Gastroesophageal sphincter (tissue), 4 donors: Measurements from ENCODE around the gene ATP10A. TPM values are rescaled to one million over a fixed set of nuclear protein-coding genes. Genes with fewer than 3 reads are reported as not detected.

Experiments used
- ATAC-seq: fragments of 150-250 bp; one replicate; pipeline ENCODE4 v1.9.1; 2016; ENCODE audit warnings: mild to moderate bottlenecking, moderate library complexity
- H3K27ac ChIP-seq, 4 donors: fragments of 200-600 bp; sonication (generic) in 3 of 4; 1 replicate in 3 of 4; 2 replicates in 1 of 4; pipeline ENCODE4 v1.5.1; 2016 to 2019
- H3K27me3 ChIP-seq: fragments of 200-600 bp; sonication (generic); one replicate; pipeline ENCODE4 v1.5.1; 2019
- H3K36me3 ChIP-seq, 2 donors: fragments of 200-600 bp; sonication (generic); one replicate each; pipeline ENCODE4 v1.5.1; 2019; ENCODE audit warnings: control low read depth in 1 of 2
- H3K4me1 ChIP-seq, 3 donors: fragments of 200-600 bp; sonication (generic); 1 replicate in 2 of 3; 2 replicates in 1 of 3; pipeline ENCODE4 v1.5.1; 2016 to 2019; ENCODE audit warnings: control low read depth in 2 of 3
- H3K4me3 ChIP-seq, 2 donors: fragments of 200-600 bp; sonication (generic); one replicate each; pipeline ENCODE4 v1.5.1; 2019; ENCODE audit warnings: mild to moderate bottlenecking in 1 of 2, moderate library complexity in 1 of 2
- H3K9me3 ChIP-seq, 3 donors: fragments of 200-600 bp; sonication (generic); one replicate each; pipeline ENCODE4 v1.5.1; 2017 to 2019; ENCODE audit warnings: control low read depth in 2 of 3
- CTCF ChIP-seq, 4 experiments: fragments of 200-600 bp in 2 of 4; fragments of 450-650 bp in 2 of 4; sonication (generic) in 1 of 4; IDR thresholded peaks; one replicate each; pipeline ENCODE4 v1.5.1; 2017 to 2019; ENCODE audit warnings: antibody characterized with exemption in 4 of 4, mild to moderate bottlenecking in 2 of 4, moderate library complexity in 2 of 4
- EP300 ChIP-seq: sonication (generic); formaldehyde crosslinking; IDR thresholded peaks from one replicate; pipeline ENCODE4 v1.6.1; 2017; ENCODE audit warnings: antibody characterized with exemption, mild to moderate bottlenecking
- POLR2A ChIP-seq, 2 donors: fragments of 450-650 bp; IDR thresholded peaks; one replicate each; pipeline ENCODE4 v1.6.1; 2017; ENCODE audit warnings: antibody characterized with exemption in 2 of 2, mild to moderate bottlenecking in 2 of 2, moderate library complexity in 1 of 2
- POLR2AphosphoS5 ChIP-seq: sonication (generic); formaldehyde crosslinking; IDR thresholded peaks from one replicate; pipeline ENCODE4 v1.6.1; 2017; ENCODE audit warnings: antibody characterized with exemption
- WGBS, 2 donors: methylation state at CpG; one replicate each; pipeline ENCODE4 v1.1.5; 2018; ENCODE audit warnings: low coverage in 1 of 2; 5-methylcytosine and 5-hydroxymethylcytosine counted together
- total RNA-seq, 4 donors: library from RNA; depleted of rRNA; stranded (reverse); fragments of >200 nt; gene quantifications; one replicate each; pipeline ENCODE4 v1.1.0, GENCODE V29; 2016

The ATP10A gene
- total RNA-seq, 4 donors from 2014 or later: 22.9 to 41.8 (median 24.6) TPM

- 76 to 80% methylated on average over 7 of the region's 7 CpGs for WGBS, 2 donors
Observed at GRCh38 chr15:25738171-25738965, 124.8 kb downstream of the ATP10A start.

GRCh38 chr15:25737218-25737643 lies 125.9 kb downstream of the ATP10A start:
- WGBS, 2 donors: 0 to 12% methylated on average over 1 to 4 of the region's 4 CpGs
- no peak overlapping the region for H3K4me3 ChIP-seq
- no peaks in the 10 kb centered on the region for H3K27me3 ChIP-seq
- TF ChIP-seq EP300 (peak; percentile 84), CTCF (IDR thresholded peaks at IDR 0.05) (no peak), POLR2A (IDR thresholded peaks at IDR 0.05) (no peak), POLR2AphosphoS5 (peak; percentile 91)
- H3K9me3 ChIP-seq: no peaks in the 10 kb centered on the region
- ATAC-seq: peak; percentile 92
- H3K36me3 ChIP-seq: peaks cover 0 to 22% of the 10 kb centered on the region in 2 donors
- peaks cover 15 to 88% (median 26%) of the 10 kb centered on the region in 3 donors for H3K4me1 ChIP-seq
- peak overlapping the region; percentile 80 to 95 (median 85) for H3K27ac ChIP-seq

More at GRCh38 chr15:25738171-25738965, 124.8 kb downstream of the ATP10A start:
- ATAC-seq: no peak
- peak overlapping the region; percentile 80 to 95 (median 85) for H3K27ac ChIP-seq
- H3K27me3 ChIP-seq: no peaks in the 10 kb centered on the region
- no peak overlapping the region for H3K4me3 ChIP-seq
- no peaks in the 10 kb centered on the region for H3K9me3 ChIP-seq
- H3K4me1 ChIP-seq: peaks cover 15 to 98% (median 26%) of the 10 kb centered on the region in 3 donors
- peaks cover 0 to 22% of the 10 kb centered on the region in 2 donors for H3K36me3 ChIP-seq
- TF ChIP-seq EP300 (no peak), CTCF (IDR thresholded peaks at IDR 0.05) (no peak), POLR2AphosphoS5 (no peak), POLR2A (IDR thresholded peaks at IDR 0.05) (no peak)

GRCh38 chr15:25736461-25736860 lies 126.7 kb downstream of the ATP10A start:
- ATAC-seq: no peak
- 40 to 44% methylated on average over 3 of the region's 3 CpGs for WGBS, 2 donors
- Histone ChIP-seq H3K27ac (peak overlapping the region; percentile 80 to 88 (median 83)), H3K9me3 (no peaks in the 10 kb centered on the region), H3K4me1 (peaks cover 15 to 85% (median 26%) of the 10 kb centered on the region in 3 donors), H3K27me3 (no peaks in the 10 kb centered on the region), H3K36me3 (peaks cover 0 to 22% of the 10 kb centered on the region in 2 donors), H3K4me3 (no peak overlapping the region)
- no peak for TF ChIP-seq POLR2A (IDR thresholded peaks at IDR 0.05)
- no peak for TF ChIP-seq POLR2AphosphoS5
- no peak for TF ChIP-seq CTCF (IDR thresholded peaks at IDR 0.05)
- no peak for TF ChIP-seq EP300

GRCh38 chr15:25735550-25736384 lies 127.4 kb downstream of the ATP10A start:
- 60 to 89% methylated on average over 18 to 26 of the region's 30 CpGs for WGBS, 2 donors
- no peak for TF ChIP-seq CTCF (IDR thresholded peaks at IDR 0.05)
- no peak for TF ChIP-seq POLR2A (IDR thresholded peaks at IDR 0.05)
- no peak for TF ChIP-seq POLR2AphosphoS5
- no peak for TF ChIP-seq EP300

More at GRCh38 chr15:25735550-25736384, 127.4 kb downstream of the ATP10A start:
- H3K4me3 ChIP-seq: no peak overlapping the region
- no peak for ATAC-seq
- H3K9me3 ChIP-seq: no peaks in the 10 kb centered on the region
- H3K27me3 ChIP-seq: no peaks in the 10 kb centered on the region
- peaks cover 0 to 22% of the 10 kb centered on the region in 2 donors for H3K36me3 ChIP-seq
- peaks cover 15 to 78% (median 26%) of the 10 kb centered on the region in 3 donors for H3K4me1 ChIP-seq
- peak overlapping the region; percentile 80 to 88 (median 83) for H3K27ac ChIP-seq
